K562 (cell line): ENCODE data around the gene SLC29A4. TPM values are rescaled to one million over a fixed set of nuclear protein-coding genes. Genes with fewer than 3 reads are reported as not detected.
A peak's percentile ranks its signal among the peaks of the same experiment; 100 is the strongest.

Source experiments
- ATAC-seq: fragments of 200-7000 bp; cut with Tn5 transposase; 3 replicates; pipeline ENCODE4 v1.9.1; 2020; ENCODE audit warnings: moderate library complexity
- BruUV-seq: library from RNA; stranded (reverse); fragments of 400-500 nt; replicated peaks from 2 replicates; lab custom pipeline; 2021; lab: Mats Ljungman, UMichigan
- CTCF ChIA-PET: fragments of 300-600 bp; formaldehyde crosslinking; extraction: SDS; loops from one replicate; lab custom pipeline; 2021; ENCODE audit warnings: low intra/inter-chr PET ratio; lab: Yijun Ruan, JAX
- POLR2A ChIA-PET: fragments of 300-600, 350-650 bp; sonication (Branson Sonifier 250); formaldehyde crosslinking; extraction: SDS; loops from one replicate; lab custom pipeline; 2021; ENCODE audit warnings: antibody characterized with exemption, inconsistent platforms; lab: Yijun Ruan, JAX
- DNase-seq, 4 experiments: peaks; one replicate each; pipeline versions ENCODE4 v3.0.0 to v3.0.0-alpha.2; 2011 to 2018; ENCODE audit warnings: low spot score in 3 of 4, mixed read lengths in 3 of 4; ENCODE audit errors: extremely low read depth in 1 of 4
- FAIRE-seq: peaks from 2 replicates; lab custom pipeline; 2011; peaks lifted over from hg19 to GRCh38; lab: Jason Lieb, UNC
- H2AFZ ChIP-seq: 2 replicates; pipeline ENCODE4 v1.6.0; 2011; ENCODE audit warnings: low read depth, low read length, control low read depth, inconsistent platforms
- H3K27ac ChIP-seq: fragments of 200-600 bp; 3 replicates; pipeline ENCODE4 v1.8.0; 2011; ENCODE audit warnings: low read depth, mild to moderate bottlenecking, control low read depth, inconsistent platforms, low read length, moderate library complexity, mixed read lengths; ENCODE audit errors: extremely low read depth
- H3K27me3 ChIP-seq, 2 experiments: fragments of 300-600 bp in 1 of 2; 2 replicates in 1 of 2; 3 replicates in 1 of 2; pipeline versions ENCODE4 v1.6.0 to v1.8.0; 2011; ENCODE audit warnings: inconsistent platforms in 2 of 2, low read length in 2 of 2, mild to moderate bottlenecking in 1 of 2, mixed read lengths in 1 of 2, moderate library complexity in 1 of 2; ENCODE audit not compliant: control insufficient read depth in 2 of 2, insufficient read depth in 2 of 2
- H3K36me3 ChIP-seq: fragments of 300-600 bp; 3 replicates; pipeline ENCODE4 v1.8.0; 2011; ENCODE audit warnings: mild to moderate bottlenecking, low read length, inconsistent platforms; ENCODE audit not compliant: control insufficient read depth, insufficient read depth
- H3K4me1 ChIP-seq, 2 experiments: fragments of 200-600 bp in 1 of 2; replicated peaks in 1 of 2; 2 replicates in 1 of 2; 3 replicates in 1 of 2; pipeline versions ENCODE4 v1.5.1 to v1.8.0; 2011; ENCODE audit warnings: inconsistent platforms in 2 of 2, low read length in 2 of 2, mild to moderate bottlenecking in 1 of 2, mixed read lengths in 1 of 2, moderate library complexity in 1 of 2; ENCODE audit not compliant: control insufficient read depth in 2 of 2, insufficient read depth in 2 of 2
- H3K4me2 ChIP-seq: 2 replicates; pipeline ENCODE4 v1.6.1; 2011; ENCODE audit warnings: low read length, control low read depth, inconsistent platforms, mixed read lengths; ENCODE audit not compliant: insufficient read depth
- H3K4me3 ChIP-seq: fragments of 200-600 bp; sonication (generic), shearing (Covaris generic); 2 replicates; pipeline ENCODE4 v1.5.1; 2016; ENCODE audit warnings: control low read depth, inconsistent platforms
- H3K79me2 ChIP-seq: fragments of 200-600 bp; 3 replicates; pipeline ENCODE4 v1.8.0; 2011; ENCODE audit warnings: low read length, inconsistent platforms; ENCODE audit not compliant: control insufficient read depth, insufficient read depth
- H3K9ac ChIP-seq, 2 experiments: 2 replicates each; pipeline versions ENCODE4 v1.6.0 to v1.6.1; 2011; ENCODE audit warnings: low read depth in 2 of 2, low read length in 2 of 2, control low read depth in 1 of 2, inconsistent platforms in 1 of 2, mild to moderate bottlenecking in 1 of 2, mixed read lengths in 1 of 2; ENCODE audit not compliant: insufficient read depth in 1 of 2
- H3K9me1 ChIP-seq: one replicate; pipeline ENCODE4 v1.6.0; 2011; ENCODE audit warnings: inconsistent platforms, mild to moderate bottlenecking, low read length, moderate library complexity; ENCODE audit not compliant: control insufficient read depth, insufficient read depth
- H3K9me3 ChIP-seq: replicated peaks from 2 replicates; pipeline ENCODE4 v1.5.1; 2011; ENCODE audit warnings: low read depth, low read length, inconsistent platforms; ENCODE audit not compliant: control insufficient read depth, insufficient read depth
- H4K20me1 ChIP-seq: replicated peaks from 2 replicates; pipeline ENCODE4 v1.6.1; 2011; ENCODE audit warnings: low read length, inconsistent platforms, mixed read lengths; ENCODE audit not compliant: control insufficient read depth, insufficient read depth
- EGR1 ChIP-seq: fragments of 450-650 bp; conservative IDR thresholded peaks from 2 replicates; pipeline ENCODE4 v1.6.1; 2017; ENCODE audit warnings: mild to moderate bottlenecking
- GATAD2B ChIP-seq: fragments of 450-650 bp; IDR thresholded peaks from 2 replicates; pipeline ENCODE4 v1.6.1; 2017; ENCODE audit warnings: mild to moderate bottlenecking, borderline replicate concordance
- KAT2B ChIP-seq: IDR thresholded peaks from one replicate; pipeline ENCODE4 v1.6.1; 2012; ENCODE audit warnings: low read depth, mild to moderate bottlenecking, control low read depth, inconsistent platforms, low read length, moderate library complexity
- MCM2 ChIP-seq: fragments of 450-650 bp; IDR thresholded peaks from 2 replicates; pipeline ENCODE4 v1.6.1; 2017; ENCODE audit warnings: low read depth, mild to moderate bottlenecking
- PML ChIP-seq: IDR thresholded peaks from 2 replicates; pipeline ENCODE4 v1.6.1; 2012; ENCODE audit warnings: low read length, inconsistent platforms
- POLR2AphosphoS5 ChIP-seq: IDR thresholded peaks from 2 replicates; pipeline ENCODE4 v1.6.1; 2011; ENCODE audit warnings: mild to moderate bottlenecking, low read depth, low read length, moderate library complexity; ENCODE audit not compliant: control insufficient read depth, insufficient read depth
- TAL1 ChIP-seq: fragments of 450-650 bp; IDR thresholded peaks from 2 replicates; pipeline ENCODE4 v1.6.1; 2016; ENCODE audit warnings: mild to moderate bottlenecking
- THRAP3 ChIP-seq: fragments of 450-650 bp; IDR thresholded peaks from 2 replicates; pipeline ENCODE4 v1.6.1; 2016; ENCODE audit warnings: mild to moderate bottlenecking, inconsistent platforms, borderline replicate concordance
- ZFP36 ChIP-seq: fragments of 150-350 bp; IDR thresholded peaks from 2 replicates; pipeline ENCODE4 v1.6.1; 2018; ENCODE audit warnings: low read length, low read depth; ENCODE audit not compliant: partially characterized antibody
- ZNF140 ChIP-seq: fragments of 250-450 bp; sonication (Bioruptor Pico); IDR thresholded peaks from 2 replicates; pipeline ENCODE4 v1.8.0; 2021; ENCODE audit warnings: moderate library complexity, mild to moderate bottlenecking, inconsistent platforms
- ZNF551 ChIP-seq: fragments of 250-450 bp; sonication (Bioruptor Pico); IDR thresholded peaks from 2 replicates; pipeline ENCODE4 v1.5.0; 2021; ENCODE audit warnings: mild to moderate bottlenecking, moderate library complexity
- ZNF644 ChIP-seq: fragments of 200-800 bp; sonication (Bioruptor generic); IDR thresholded peaks from 2 replicates; pipeline ENCODE4 v1.6.1; 2016; ENCODE audit warnings: low read depth, missing genetic modification characterization, missing compliant biosample characterization
- ZNF778 ChIP-seq: fragments of 450-650 bp; formaldehyde crosslinking; IDR thresholded peaks from 2 replicates; pipeline ENCODE4 v1.4.0; 2020; ENCODE audit warnings: mild to moderate bottlenecking, moderate library complexity
- ZNF79 ChIP-seq: fragments of 250-450 bp; sonication (Bioruptor Pico); IDR thresholded peaks from 2 replicates; pipeline ENCODE4 v1.4.0; 2020; ENCODE audit warnings: low read depth, mild to moderate bottlenecking, moderate library complexity
- WGBS: fragments of 100-300 bp; shearing (Covaris generic); methylation state at CpG from one replicate; pipeline ENCODE4 v1.1.6; 2016; ENCODE audit warnings: low coverage, mixed read lengths; ENCODE audit not compliant: insufficient coverage; ENCODE audit errors: missing lambda C conversion rate; 5-methylcytosine and 5-hydroxymethylcytosine counted together
- in situ Hi-C: fragments of 300-500 bp; cut with MboI; formaldehyde crosslinking; loops from 4 replicates; pipeline ENCODE4 v1.15.0; 2018; ENCODE audit warnings: inconsistent platforms, mixed read lengths
- intact Hi-C: fragments of 100-400 bp; cut with micrococcal nuclease; formaldehyde crosslinking; loops from 2 replicates; pipeline ENCODE4 v1.14.2; 2022
- polyA plus RNA-seq, 8 experiments: library from polyadenylated mRNA; depleted of rRNA in 4 of 8; stranded (reverse) in 5 of 8; unstranded in 3 of 8; fragments of >200 nt; fragmentation: Nextera tagmentation in 2 of 8; fragmentation: Illumina TruSeq in 1 of 8; extraction: Ambion mirVana in 2 of 8; extraction: Trizol in 1 of 8; gene quantifications; 2 replicates each; pipeline versions ENCODE4 v1.2.1 to v1.2.3, GENCODE V29; 2011 to 2014; ENCODE audit warnings: inconsistent platforms in 1 of 8, missing spikeins in 1 of 8
- total RNA-seq, 7 experiments: library from RNA; depleted of rRNA in 6 of 7; stranded (reverse); fragments of >200 nt in 6 of 7; fragmentation: Illumina TruSeq in 2 of 7; extraction: Trizol in 2 of 7; gene quantifications; 2 replicates each; pipeline versions ENCODE4 v1.2.1 to v1.2.3, GENCODE V29; 2011 to 2021; ENCODE audit warnings: low replicate concordance in 1 of 7
- TF ChIP-seq, protein P1 (sequence below): fragments of 450-650 bp; IDR thresholded peaks from 2 replicates; pipeline ENCODE4 v1.7.1; 2018; ENCODE audit warnings: mild to moderate bottlenecking, low read depth; ENCODE audit not compliant: partially characterized antibody
- TF ChIP-seq, protein P2 (sequence below): fragments of 200-800 bp; sonication (Bioruptor generic); IDR thresholded peaks from 2 replicates; pipeline ENCODE4 v1.6.1; 2017; ENCODE audit warnings: missing genetic modification characterization, missing compliant biosample characterization
- TF ChIP-seq, protein P3 (sequence below): fragments of 450-650 bp; formaldehyde crosslinking; IDR thresholded peaks from 2 replicates; pipeline ENCODE4 v1.4.0; 2022; ENCODE audit warnings: mild to moderate bottlenecking, moderate library complexity

Gene SLC29A4
- total and polyA plus RNA-seq, 9 of the 15 experiments (the other 6 are each of a cell fraction or from before 2014, with no cell fraction given) = 0.01 to 1.2 (median 0.37) TPM

DNA sequence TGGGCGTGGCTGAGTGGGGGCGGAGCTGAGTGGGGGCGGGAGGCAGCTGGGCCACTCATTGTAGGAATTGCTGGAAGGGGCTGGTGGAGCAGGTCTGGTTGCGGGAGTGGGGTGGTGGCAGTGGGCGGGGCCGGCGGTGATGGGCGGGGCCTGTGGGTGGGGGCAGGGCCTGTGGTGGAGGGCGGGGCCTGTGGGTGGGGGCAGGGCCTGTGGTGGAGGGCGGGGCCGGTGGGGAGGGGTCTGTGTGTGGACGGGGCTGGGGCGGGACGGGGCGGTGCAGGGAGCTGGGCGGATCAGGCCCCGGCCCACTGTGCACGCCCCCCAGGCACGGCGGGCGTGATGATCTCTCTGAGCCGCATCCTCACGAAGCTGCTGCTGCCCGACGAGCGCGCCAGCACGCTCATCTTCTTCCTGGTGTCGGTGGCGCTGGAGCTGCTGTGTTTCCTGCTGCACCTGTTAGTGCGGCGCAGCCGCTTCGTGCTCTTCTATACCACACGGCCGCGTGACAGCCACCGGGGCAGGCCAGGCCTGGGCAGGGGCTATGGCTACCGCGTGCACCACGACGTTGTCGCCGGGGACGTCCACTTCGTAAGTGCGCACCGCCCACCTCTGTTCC, 14.0 kb downstream of the SLC29A4 start (continued):
- TF ChIP-seq, protein P1, sequence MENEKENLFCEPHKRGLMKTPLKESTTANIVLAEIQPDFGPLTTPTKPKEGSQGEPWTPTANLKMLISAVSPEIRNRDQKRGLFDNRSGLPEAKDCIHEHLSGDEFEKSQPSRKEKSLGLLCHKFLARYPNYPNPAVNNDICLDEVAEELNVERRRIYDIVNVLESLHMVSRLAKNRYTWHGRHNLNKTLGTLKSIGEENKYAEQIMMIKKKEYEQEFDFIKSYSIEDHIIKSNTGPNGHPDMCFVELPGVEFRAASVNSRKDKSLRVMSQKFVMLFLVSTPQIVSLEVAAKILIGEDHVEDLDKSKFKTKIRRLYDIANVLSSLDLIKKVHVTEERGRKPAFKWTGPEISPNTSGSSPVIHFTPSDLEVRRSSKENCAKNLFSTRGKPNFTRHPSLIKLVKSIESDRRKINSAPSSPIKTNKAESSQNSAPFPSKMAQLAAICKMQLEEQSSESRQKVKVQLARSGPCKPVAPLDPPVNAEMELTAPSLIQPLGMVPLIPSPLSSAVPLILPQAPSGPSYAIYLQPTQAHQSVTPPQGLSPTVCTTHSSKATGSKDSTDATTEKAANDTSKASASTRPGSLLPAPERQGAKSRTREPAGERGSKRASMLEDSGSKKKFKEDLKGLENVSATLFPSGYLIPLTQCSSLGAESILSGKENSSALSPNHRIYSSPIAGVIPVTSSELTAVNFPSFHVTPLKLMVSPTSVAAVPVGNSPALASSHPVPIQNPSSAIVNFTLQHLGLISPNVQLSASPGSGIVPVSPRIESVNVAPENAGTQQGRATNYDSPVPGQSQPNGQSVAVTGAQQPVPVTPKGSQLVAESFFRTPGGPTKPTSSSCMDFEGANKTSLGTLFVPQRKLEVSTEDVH = no peak
- TF ChIP-seq KAT2B = no peak
- TF ChIP-seq, protein P2, sequence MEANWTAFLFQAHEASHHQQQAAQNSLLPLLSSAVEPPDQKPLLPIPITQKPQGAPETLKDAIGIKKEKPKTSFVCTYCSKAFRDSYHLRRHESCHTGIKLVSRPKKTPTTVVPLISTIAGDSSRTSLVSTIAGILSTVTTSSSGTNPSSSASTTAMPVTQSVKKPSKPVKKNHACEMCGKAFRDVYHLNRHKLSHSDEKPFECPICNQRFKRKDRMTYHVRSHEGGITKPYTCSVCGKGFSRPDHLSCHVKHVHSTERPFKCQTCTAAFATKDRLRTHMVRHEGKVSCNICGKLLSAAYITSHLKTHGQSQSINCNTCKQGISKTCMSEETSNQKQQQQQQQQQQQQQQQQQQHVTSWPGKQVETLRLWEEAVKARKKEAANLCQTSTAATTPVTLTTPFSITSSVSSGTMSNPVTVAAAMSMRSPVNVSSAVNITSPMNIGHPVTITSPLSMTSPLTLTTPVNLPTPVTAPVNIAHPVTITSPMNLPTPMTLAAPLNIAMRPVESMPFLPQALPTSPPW = peak; percentile 78
- TF ChIP-seq ZNF551 (CRISPR knock-in tag) = no peak

DNA sequence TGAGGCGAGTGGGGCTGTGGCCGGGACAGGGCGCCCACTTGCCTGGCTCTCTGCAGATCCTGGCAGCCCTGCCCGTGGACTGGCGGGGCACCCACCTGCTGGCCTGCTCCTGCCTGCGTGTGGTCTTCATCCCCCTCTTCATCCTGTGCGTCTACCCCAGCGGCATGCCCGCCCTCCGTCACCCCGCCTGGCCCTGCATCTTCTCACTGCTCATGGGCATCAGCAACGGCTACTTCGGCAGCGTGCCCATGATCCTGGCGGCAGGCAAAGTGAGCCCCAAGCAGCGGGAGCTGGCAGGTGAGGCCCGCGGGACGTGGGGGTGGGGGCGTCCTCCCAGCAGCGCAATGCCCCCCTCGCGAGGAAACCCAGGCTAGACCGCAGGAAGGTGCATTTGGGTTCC, 17.6 kb downstream of the SLC29A4 start:
- DNase-seq (no peak), ATAC-seq (no peak), FAIRE-seq (no peak)
- H4K20me1 ChIP-seq = no peaks in the 10 kb centered on the region
- H3K4me1 ChIP-seq = peaks cover 4 to 54% of the 10 kb centered on the region in 2 experiments; a peak in 3 of 5 replicates
- H3K36me3 ChIP-seq = no peaks in the 10 kb centered on the region
- POLR2A ChIA-PET = no interaction called here
- no peaks in the 10 kb centered on the region for H3K9me1 ChIP-seq
- BruUV-seq = no TSS peak
- intact Hi-C loops = no loop called here
- no peak overlapping the region for H3K4me2 ChIP-seq
- CTCF ChIA-PET = no interaction called here
- no peak overlapping the region for H2AFZ ChIP-seq
- no peak overlapping the region for H3K9ac ChIP-seq
- no peaks in the 10 kb centered on the region for H3K9me3 ChIP-seq
- WGBS = 32% methylated on average over 21 of the region's 24 CpGs
- peaks cover 0 to 54% of the 10 kb centered on the region in 2 experiments; a peak in 3 of 5 replicates for H3K27me3 ChIP-seq
- H3K4me3 ChIP-seq = no peak overlapping the region
- H3K27ac ChIP-seq = no peak overlapping the region
- in situ Hi-C loops = no loop called here
- H3K79me2 ChIP-seq = no peaks in the 10 kb centered on the region
- no peak for TF ChIP-seq EGR1
- TF ChIP-seq ZFP36 = no peak
- no peak for TF ChIP-seq ZNF140 (CRISPR knock-in tag)
- TF ChIP-seq, protein P3, sequence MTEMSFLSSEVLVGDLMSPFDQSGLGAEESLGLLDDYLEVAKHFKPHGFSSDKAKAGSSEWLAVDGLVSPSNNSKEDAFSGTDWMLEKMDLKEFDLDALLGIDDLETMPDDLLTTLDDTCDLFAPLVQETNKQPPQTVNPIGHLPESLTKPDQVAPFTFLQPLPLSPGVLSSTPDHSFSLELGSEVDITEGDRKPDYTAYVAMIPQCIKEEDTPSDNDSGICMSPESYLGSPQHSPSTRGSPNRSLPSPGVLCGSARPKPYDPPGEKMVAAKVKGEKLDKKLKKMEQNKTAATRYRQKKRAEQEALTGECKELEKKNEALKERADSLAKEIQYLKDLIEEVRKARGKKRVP = no peak
- TF ChIP-seq MCM2 = no peak
- no peak for TF ChIP-seq POLR2AphosphoS5
- no peak for TF ChIP-seq PML
- TF ChIP-seq ZNF644 (tag) = no peak
- no peak for TF ChIP-seq GATAD2B
- no peak for TF ChIP-seq THRAP3
- no peak for TF ChIP-seq ZNF79 (CRISPR knock-in tag)
- no peak for TF ChIP-seq TAL1
- no peak for TF ChIP-seq ZNF778 (CRISPR knock-in tag)
